K562 (cell line): Measurements from ENCODE around the gene MTA2. TPM values are rescaled to one million over a fixed set of nuclear protein-coding genes. Genes with fewer than 3 reads are reported as not detected.

Source experiments
- ATAC-seq: fragments of 200-7000 bp; cut with Tn5 transposase; 3 replicates; pipeline ENCODE4 v1.9.1; 2020; ENCODE audit warnings: moderate library complexity
- BruUV-seq: library from RNA; stranded (reverse); fragments of 400-500 nt; replicated peaks from 2 replicates; lab custom pipeline; 2021; lab: Mats Ljungman, UMichigan
- CTCF ChIA-PET: fragments of 300-600 bp; formaldehyde crosslinking; extraction: SDS; loops from one replicate; lab custom pipeline; 2021; ENCODE audit warnings: low intra/inter-chr PET ratio; lab: Yijun Ruan, JAX
- POLR2A ChIA-PET: fragments of 300-600, 350-650 bp; sonication (Branson Sonifier 250); formaldehyde crosslinking; extraction: SDS; loops from one replicate; lab custom pipeline; 2021; ENCODE audit warnings: antibody characterized with exemption, inconsistent platforms; lab: Yijun Ruan, JAX
- DNase-seq, 4 experiments: peaks; one replicate each; pipeline versions ENCODE4 v3.0.0 to v3.0.0-alpha.2; 2011 to 2018; ENCODE audit warnings: low spot score in 3 of 4, mixed read lengths in 3 of 4; ENCODE audit errors: extremely low read depth in 1 of 4
- FAIRE-seq: peaks from 2 replicates; lab custom pipeline; 2011; peaks lifted over from hg19 to GRCh38; lab: Jason Lieb, UNC
- H2AFZ ChIP-seq: 2 replicates; pipeline ENCODE4 v1.6.0; 2011; ENCODE audit warnings: low read depth, low read length, control low read depth, inconsistent platforms
- H3K27ac ChIP-seq: fragments of 200-600 bp; 3 replicates; pipeline ENCODE4 v1.8.0; 2011; ENCODE audit warnings: low read depth, mild to moderate bottlenecking, control low read depth, inconsistent platforms, low read length, moderate library complexity, mixed read lengths; ENCODE audit errors: extremely low read depth
- H3K27me3 ChIP-seq, 2 experiments: fragments of 300-600 bp in 1 of 2; 2 replicates in 1 of 2; 3 replicates in 1 of 2; pipeline versions ENCODE4 v1.6.0 to v1.8.0; 2011; ENCODE audit warnings: inconsistent platforms in 2 of 2, low read length in 2 of 2, mild to moderate bottlenecking in 1 of 2, mixed read lengths in 1 of 2, moderate library complexity in 1 of 2; ENCODE audit not compliant: control insufficient read depth in 2 of 2, insufficient read depth in 2 of 2
- H3K36me3 ChIP-seq: fragments of 300-600 bp; 3 replicates; pipeline ENCODE4 v1.8.0; 2011; ENCODE audit warnings: mild to moderate bottlenecking, low read length, inconsistent platforms; ENCODE audit not compliant: control insufficient read depth, insufficient read depth
- H3K4me1 ChIP-seq, 2 experiments: fragments of 200-600 bp in 1 of 2; replicated peaks in 1 of 2; 2 replicates in 1 of 2; 3 replicates in 1 of 2; pipeline versions ENCODE4 v1.5.1 to v1.8.0; 2011; ENCODE audit warnings: inconsistent platforms in 2 of 2, low read length in 2 of 2, mild to moderate bottlenecking in 1 of 2, mixed read lengths in 1 of 2, moderate library complexity in 1 of 2; ENCODE audit not compliant: control insufficient read depth in 2 of 2, insufficient read depth in 2 of 2
- H3K4me2 ChIP-seq: 2 replicates; pipeline ENCODE4 v1.6.1; 2011; ENCODE audit warnings: low read length, control low read depth, inconsistent platforms, mixed read lengths; ENCODE audit not compliant: insufficient read depth
- H3K4me3 ChIP-seq: fragments of 200-600 bp; sonication (generic), shearing (Covaris generic); 2 replicates; pipeline ENCODE4 v1.5.1; 2016; ENCODE audit warnings: control low read depth, inconsistent platforms
- H3K79me2 ChIP-seq: fragments of 200-600 bp; 3 replicates; pipeline ENCODE4 v1.8.0; 2011; ENCODE audit warnings: low read length, inconsistent platforms; ENCODE audit not compliant: control insufficient read depth, insufficient read depth
- H3K9ac ChIP-seq, 2 experiments: 2 replicates each; pipeline versions ENCODE4 v1.6.0 to v1.6.1; 2011; ENCODE audit warnings: low read depth in 2 of 2, low read length in 2 of 2, control low read depth in 1 of 2, inconsistent platforms in 1 of 2, mild to moderate bottlenecking in 1 of 2, mixed read lengths in 1 of 2; ENCODE audit not compliant: insufficient read depth in 1 of 2
- H3K9me1 ChIP-seq: one replicate; pipeline ENCODE4 v1.6.0; 2011; ENCODE audit warnings: inconsistent platforms, mild to moderate bottlenecking, low read length, moderate library complexity; ENCODE audit not compliant: control insufficient read depth, insufficient read depth
- H3K9me3 ChIP-seq: replicated peaks from 2 replicates; pipeline ENCODE4 v1.5.1; 2011; ENCODE audit warnings: low read depth, low read length, inconsistent platforms; ENCODE audit not compliant: control insufficient read depth, insufficient read depth
- H4K20me1 ChIP-seq: replicated peaks from 2 replicates; pipeline ENCODE4 v1.6.1; 2011; ENCODE audit warnings: low read length, inconsistent platforms, mixed read lengths; ENCODE audit not compliant: control insufficient read depth, insufficient read depth
- POLR2G ChIP-seq: fragments of 200-400 bp; formaldehyde crosslinking; IDR thresholded peaks from 2 replicates; pipeline ENCODE4 v1.6.1; 2017; ENCODE audit warnings: low read depth, mild to moderate bottlenecking, antibody characterized with exemption, low read length, moderate library complexity
- PREB ChIP-seq: sonication (generic); formaldehyde crosslinking; IDR thresholded peaks from 2 replicates; pipeline ENCODE4 v1.8.1; 2023; ENCODE audit warnings: mild to moderate bottlenecking, missing genetic modification reagents
- RBFOX2 ChIP-seq: fragments of 200-400 bp; formaldehyde crosslinking; IDR thresholded peaks from 2 replicates; pipeline ENCODE4 v1.6.1; 2017; ENCODE audit warnings: low read depth, mild to moderate bottlenecking, low read length, moderate library complexity
- WGBS: fragments of 100-300 bp; shearing (Covaris generic); methylation state at CpG from one replicate; pipeline ENCODE4 v1.1.6; 2016; ENCODE audit warnings: low coverage, mixed read lengths; ENCODE audit not compliant: insufficient coverage; ENCODE audit errors: missing lambda C conversion rate; 5-methylcytosine and 5-hydroxymethylcytosine counted together
- in situ Hi-C: fragments of 300-500 bp; cut with MboI; formaldehyde crosslinking; loops from 4 replicates; pipeline ENCODE4 v1.15.0; 2018; ENCODE audit warnings: inconsistent platforms, mixed read lengths
- intact Hi-C: fragments of 100-400 bp; cut with micrococcal nuclease; formaldehyde crosslinking; loops from 2 replicates; pipeline ENCODE4 v1.14.2; 2022
- polyA plus RNA-seq, 8 experiments: library from polyadenylated mRNA; depleted of rRNA in 4 of 8; stranded (reverse) in 5 of 8; unstranded in 3 of 8; fragments of >200 nt; fragmentation: Nextera tagmentation in 2 of 8; fragmentation: Illumina TruSeq in 1 of 8; extraction: Ambion mirVana in 2 of 8; extraction: Trizol in 1 of 8; gene quantifications; 2 replicates each; pipeline versions ENCODE4 v1.2.1 to v1.2.3, GENCODE V29; 2011 to 2014; ENCODE audit warnings: inconsistent platforms in 1 of 8, missing spikeins in 1 of 8
- total RNA-seq, 7 experiments: library from RNA; depleted of rRNA in 6 of 7; stranded (reverse); fragments of >200 nt in 6 of 7; fragmentation: Illumina TruSeq in 2 of 7; extraction: Trizol in 2 of 7; gene quantifications; 2 replicates each; pipeline versions ENCODE4 v1.2.1 to v1.2.3, GENCODE V29; 2011 to 2021; ENCODE audit warnings: low replicate concordance in 1 of 7

MTA2 gene
- total and polyA plus RNA-seq, 9 of the 15 experiments (the other 6 are each of a cell fraction or from before 2014, with no cell fraction given): 6.2 to 220 (median 172) TPM

- TF ChIP-seq PREB (CRISPR knock-in tag) (no peak), POLR2G (0 out of 2 replicates have a peak, but pooled peaks have one; percentile 26), RBFOX2 (peak; percentile 36; the same call in 1 of the 2 replicates)
- Histone ChIP-seq H3K27ac (peak overlapping the region; percentile 90), H3K36me3 (peaks cover 57% of the 10 kb centered on the region), H4K20me1 (0 out of 2 replicates have a peak, but pooled peaks cover 5% of the 10 kb centered on the region), H3K27me3 (no peaks in the 10 kb centered on the region), H3K9me1 (peaks cover 2% of the 10 kb centered on the region), H3K4me3 (peak overlapping the region; percentile 75), H3K9ac (peak overlapping the region; percentile 93), H3K4me1 (peaks cover 29 to 59% of the 10 kb centered on the region in 2 experiments), H3K9me3 (no peaks in the 10 kb centered on the region), H3K4me2 (peak overlapping the region; percentile 96), H3K79me2 (peaks cover 25% of the 10 kb centered on the region), H2AFZ (peak overlapping the region; percentile 87)
- no TSS peak for BruUV-seq
- in situ Hi-C loops: no loop called here
- 63% methylated on average over 23 of the region's 28 CpGs for WGBS
- FAIRE-seq (no peak), ATAC-seq (no peak), DNase-seq (no peak)
- POLR2A ChIA-PET: interaction anchor here (0.9 to 1.9 kb wide), 14 partner anchors 8 to 245 kb away, joined by 3 to 7 read pairs (median 4); partner anchors contain the start of genes B3GAT3, C11orf98, CSKMT and EEF1G
- intact Hi-C loops: loop anchor here (5.0 kb wide), 1 partner anchor 81 kb away; no protein-coding TSS in a partner anchor
- CTCF ChIA-PET: interaction anchor here (0.6 to 2.6 kb wide), 3 partner anchors 11 to 84 kb away, joined by 4 to 17 read pairs (median 14); partner anchors contain the start of genes B3GAT3 and GANAB
Observed at GRCh38 chr11:62610814-62611704, 9.4 kb upstream of the MTA2 start.
